BJ (cell line): ENCODE results near the gene CENPM. TPM values are rescaled to one million over a fixed set of nuclear protein-coding genes. Genes with fewer than 3 reads are reported as not detected.
A peak's percentile ranks its signal among the peaks of the same experiment; 100 is the strongest.

Experiments
- CTCF ChIA-PET: fragments of 350-600 bp; formaldehyde crosslinking; extraction: SDS; loops from one replicate; lab custom pipeline; 2021; ENCODE audit warnings: antibody characterized with exemption, inconsistent platforms; lab: Yijun Ruan, JAX
- POLR2A ChIA-PET: fragments of 300-600 bp; sonication (Branson Sonifier 250); formaldehyde crosslinking; extraction: SDS; loops from one replicate; lab custom pipeline; 2021; ENCODE audit warnings: antibody characterized with exemption; lab: Charles Lee
- DNase-seq: peaks from one replicate; pipeline ENCODE4 v3.0.0-alpha.2; 2011; ENCODE audit warnings: low read depth
- H3K27me3 ChIP-seq: 2 replicates; pipeline ENCODE4 v1.6.0; 2011; ENCODE audit warnings: low read length; ENCODE audit not compliant: control insufficient read depth, insufficient read depth
- H3K36me3 ChIP-seq: 2 replicates; pipeline ENCODE4 v1.5.1; 2011; ENCODE audit warnings: low read length; ENCODE audit not compliant: control insufficient read depth, insufficient read depth
- H3K4me3 ChIP-seq: 2 replicates; pipeline ENCODE4 v1.5.1; 2011; ENCODE audit warnings: low read depth, mild to moderate bottlenecking, control low read depth, low read length
- polyA plus RNA-seq: library from polyadenylated mRNA; depleted of rRNA; stranded (reverse); fragments of >200 nt; gene quantifications from 2 replicates; pipeline ENCODE4 v1.2.3, GENCODE V29; 2011
- TF ChIP-seq, protein P1 (sequence below): IDR thresholded peaks from 2 replicates; pipeline ENCODE4 v1.5.1; 2011; ENCODE audit warnings: low read depth, mild to moderate bottlenecking, control low read depth, inconsistent platforms, low read length, moderate library complexity; ENCODE audit not compliant: insufficient read depth

The CENPM gene
- polyA plus RNA-seq, 1 experiment, result 30.4 TPM

DNA sequence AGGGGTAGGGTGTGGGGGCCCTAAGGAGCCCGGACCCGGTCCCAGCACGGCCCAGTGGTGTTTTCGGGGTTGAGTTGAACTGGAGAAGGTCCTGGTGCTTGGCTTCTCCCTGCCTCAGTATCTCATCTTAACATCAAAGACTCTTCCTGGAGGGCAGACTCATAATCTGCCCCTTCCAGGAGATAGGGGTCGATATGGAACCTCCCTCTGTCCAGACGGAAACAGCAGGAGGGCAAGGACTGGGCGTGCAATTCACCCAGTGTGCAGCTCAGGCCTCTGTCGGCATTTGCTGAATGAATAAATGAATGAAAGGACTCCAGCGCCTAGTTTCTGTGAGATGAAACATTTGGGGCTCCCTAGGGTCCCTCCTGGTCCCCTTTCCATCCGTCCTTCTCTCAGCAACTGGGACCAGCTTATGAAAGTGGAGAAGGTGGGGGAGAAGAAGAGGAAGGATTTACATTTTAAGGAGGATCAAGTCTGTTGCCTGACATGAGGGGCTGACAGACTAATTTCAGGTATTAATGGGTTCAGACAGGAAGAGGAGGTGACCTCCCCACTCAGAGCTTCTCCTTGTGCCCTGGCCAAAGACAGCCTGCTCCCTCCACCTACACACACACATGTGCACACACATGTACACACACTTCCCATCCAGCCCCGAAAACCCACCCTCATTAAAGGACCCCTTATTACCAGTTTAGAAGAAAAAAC is 31.0 kb downstream of the CENPM start:
- Histone ChIP-seq H3K36me3 (no peaks in the 10 kb centered on the region), H3K27me3 (peaks cover 40% of the 10 kb centered on the region), H3K4me3 (no peak overlapping the region)
- TF ChIP-seq, protein P1, sequence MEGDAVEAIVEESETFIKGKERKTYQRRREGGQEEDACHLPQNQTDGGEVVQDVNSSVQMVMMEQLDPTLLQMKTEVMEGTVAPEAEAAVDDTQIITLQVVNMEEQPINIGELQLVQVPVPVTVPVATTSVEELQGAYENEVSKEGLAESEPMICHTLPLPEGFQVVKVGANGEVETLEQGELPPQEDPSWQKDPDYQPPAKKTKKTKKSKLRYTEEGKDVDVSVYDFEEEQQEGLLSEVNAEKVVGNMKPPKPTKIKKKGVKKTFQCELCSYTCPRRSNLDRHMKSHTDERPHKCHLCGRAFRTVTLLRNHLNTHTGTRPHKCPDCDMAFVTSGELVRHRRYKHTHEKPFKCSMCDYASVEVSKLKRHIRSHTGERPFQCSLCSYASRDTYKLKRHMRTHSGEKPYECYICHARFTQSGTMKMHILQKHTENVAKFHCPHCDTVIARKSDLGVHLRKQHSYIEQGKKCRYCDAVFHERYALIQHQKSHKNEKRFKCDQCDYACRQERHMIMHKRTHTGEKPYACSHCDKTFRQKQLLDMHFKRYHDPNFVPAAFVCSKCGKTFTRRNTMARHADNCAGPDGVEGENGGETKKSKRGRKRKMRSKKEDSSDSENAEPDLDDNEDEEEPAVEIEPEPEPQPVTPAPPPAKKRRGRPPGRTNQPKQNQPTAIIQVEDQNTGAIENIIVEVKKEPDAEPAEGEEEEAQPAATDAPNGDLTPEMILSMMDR, result no peak
- ChIA-PET POLR2A (no interaction called here), CTCF (interaction anchor here (0.7 to 0.8 kb wide), 2 partner anchors 25 to 93 kb away, joined by 3 to 4 read pairs; no protein-coding TSS in a partner anchor)
- DNase-seq, result no peak

DNA sequence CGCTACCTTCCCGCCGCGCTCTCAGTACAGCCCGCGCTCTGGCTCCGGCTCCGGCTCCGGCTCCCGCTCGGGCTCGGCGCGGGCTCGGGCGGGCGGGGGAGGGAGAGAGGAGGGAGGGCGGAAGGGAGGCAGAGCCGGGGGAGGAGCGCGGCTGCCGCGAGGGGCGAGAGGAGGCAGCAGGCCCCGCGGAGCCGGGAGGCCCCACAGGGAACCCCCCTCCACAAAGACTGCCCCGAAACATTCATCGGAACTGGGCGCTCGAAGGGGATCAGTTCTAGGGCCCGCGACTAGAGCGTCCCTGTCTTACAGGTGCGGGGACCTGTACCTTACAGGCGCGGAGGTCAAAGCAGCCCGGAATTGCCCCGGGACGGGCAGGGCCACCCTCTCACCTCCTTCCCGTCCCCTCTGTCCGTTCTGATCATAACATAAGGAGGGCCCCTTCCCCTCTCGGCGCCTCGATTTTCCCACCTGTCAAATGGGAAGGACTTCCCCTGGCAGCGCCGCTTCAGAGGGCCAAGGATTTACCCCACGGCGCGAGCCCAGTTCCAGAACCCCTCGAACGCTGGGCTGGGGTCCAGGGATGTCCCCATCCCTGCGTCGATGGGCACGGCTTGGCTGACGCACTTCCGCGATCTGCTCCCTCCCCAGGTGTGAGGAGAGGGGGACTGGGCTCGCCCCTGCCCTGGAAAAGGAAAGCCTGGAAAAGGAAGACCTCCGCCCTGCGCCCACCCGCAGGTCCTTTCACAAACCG is 31.7 kb downstream of the CENPM start, which contains the start of gene SHISA8:
TSS of gene SHISA8 (minus strand) at position 40 of the 751 bp plus-strand sequence. CDS start 407 bp downstream, outside the sequence.
- peaks cover 45% of the 10 kb centered on the region for H3K27me3 ChIP-seq
- H3K36me3 ChIP-seq, result no peaks in the 10 kb centered on the region
- POLR2A ChIA-PET, result interaction anchor here (0.6 to 0.7 kb wide), 2 partner anchors 32 to 258 kb away, joined by 5 to 9 read pairs; partner anchors contain the start of gene CENPM
- TF ChIP-seq, protein P1, result no peak
- 0 out of 2 replicates have a peak within 1 kb of the TSS, but pooled peaks have one; percentile 12 for H3K4me3 ChIP-seq
- no peak for DNase-seq
- CTCF ChIA-PET, result interaction anchor here (0.7 kb wide), 1 partner anchor 11 kb away, joined by 4 read pairs; no protein-coding TSS in a partner anchor

DNA sequence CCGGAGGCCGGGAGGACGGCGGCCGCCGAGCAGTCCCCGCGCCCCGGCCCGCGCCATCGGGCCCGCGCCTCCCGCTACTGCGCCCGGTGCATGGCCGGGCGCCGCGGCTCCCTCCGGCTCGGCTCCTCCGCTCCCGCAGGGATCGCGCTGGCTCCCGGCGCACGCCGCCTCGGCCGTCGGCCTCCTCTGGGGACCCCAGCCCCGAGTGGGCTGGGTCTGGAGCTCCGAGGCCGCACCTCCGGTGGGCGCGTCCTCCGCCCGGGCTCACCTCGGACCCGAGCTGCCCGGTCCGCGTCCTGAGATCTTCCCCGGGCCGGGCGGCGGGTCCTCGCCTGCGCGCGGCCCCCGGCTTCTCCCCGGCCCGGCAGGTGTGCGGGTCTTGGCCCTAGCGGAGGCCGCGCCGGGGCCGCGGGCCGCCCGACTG is 32.3 kb downstream of the CENPM start:
- POLR2A ChIA-PET, result interaction anchor here (0.6 to 0.7 kb wide), 2 partner anchors 32 to 258 kb away, joined by 5 to 9 read pairs; partner anchors contain the start of gene CENPM
- peaks cover 45% of the 10 kb centered on the region for H3K27me3 ChIP-seq
- H3K4me3 ChIP-seq, result no peak overlapping the region
- CTCF ChIA-PET, result interaction anchor here (0.7 kb wide), 2 partner anchors 11 to 22 kb away, joined by 3 to 4 read pairs; no protein-coding TSS in a partner anchor
- TF ChIP-seq, protein P1, result no peak
- no peaks in the 10 kb centered on the region for H3K36me3 ChIP-seq
- DNase-seq, result no peak

DNA sequence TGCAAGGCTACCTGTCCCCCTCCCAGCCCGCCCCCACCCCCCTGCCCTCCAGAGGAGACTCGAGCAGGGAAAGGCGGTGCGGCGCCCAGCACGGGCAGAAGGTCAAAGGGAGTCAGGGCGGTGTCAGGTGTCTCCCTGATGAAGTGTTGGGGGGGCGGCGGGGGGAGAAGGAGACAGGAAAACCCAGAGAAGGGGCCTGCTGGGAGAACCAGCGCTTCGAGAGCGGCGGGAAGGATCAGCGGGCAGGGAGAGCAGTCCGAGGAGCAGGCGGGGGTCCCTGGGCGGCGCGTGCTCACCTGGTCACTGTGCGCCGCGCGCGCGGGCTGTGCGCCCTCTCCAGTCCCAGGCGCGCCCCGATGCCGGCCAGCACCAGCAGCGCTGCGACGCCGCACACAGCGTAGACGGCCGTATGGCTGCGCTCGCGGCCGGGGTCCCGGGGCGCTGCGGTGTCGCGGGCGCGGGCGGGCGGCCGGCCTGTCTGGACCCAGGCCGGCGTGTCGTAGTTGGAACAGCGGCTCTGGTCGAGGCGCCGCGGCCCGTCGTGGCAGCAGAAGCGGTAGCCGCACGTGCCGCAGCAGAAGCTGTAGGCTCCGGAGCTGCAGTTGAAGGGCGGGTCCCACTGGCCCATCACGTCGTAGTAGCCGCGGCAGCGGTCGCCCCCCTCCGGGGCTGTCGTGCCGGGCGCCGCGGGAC is 33.0 kb downstream of the CENPM start:
- H3K27me3 ChIP-seq, result peaks cover 45% of the 10 kb centered on the region
- no peak for DNase-seq
- no peak overlapping the region for H3K4me3 ChIP-seq
- ChIA-PET POLR2A (no interaction called here), CTCF (interaction anchor here (0.7 to 2.1 kb wide), 3 partner anchors 12 to 27 kb away, joined by 3 to 5 read pairs (median 4); no protein-coding TSS in a partner anchor)
- TF ChIP-seq, protein P1, result no peak
- no peaks in the 10 kb centered on the region for H3K36me3 ChIP-seq
